ENCODE results near the gene CAPNS1.

- no peak for TF ChIP-seq CTCF (IDR thresholded peaks at IDR 0.05)
- no peak for TF ChIP-seq POLR2A (IDR thresholded peaks at IDR 0.05)
These were observed 56.4 kb downstream of the CAPNS1 start for GRCh38 chr19:36196249-36196648.
